HG02759 (cell line): Measurements from ENCODE around the gene KLHL29.

Experiments
- ATAC-seq: cut with Tn5 transposase; IDR thresholded peaks from one replicate; pipeline ENCODE4 v1.9.1; 2021; ENCODE audit warnings: mild to moderate bottlenecking, moderate library complexity; ENCODE audit not compliant: unreplicated experiment

Gene KLHL29

GRCh38 chr2:23526835-23527790 lies 142.1 kb downstream of the KLHL29 start:
- ATAC-seq: no peak

- ATAC-seq: no peak
Observed at GRCh38 chr2:23528171-23528570, 143.2 kb downstream of the KLHL29 start.

- ATAC-seq: no peak
Observed at GRCh38 chr2:23528690-23529089, 143.7 kb downstream of the KLHL29 start.

GRCh38 chr2:23529659-23530058 lies 144.7 kb downstream of the KLHL29 start:
- no peak for ATAC-seq

GRCh38 chr2:23530206-23530908 lies 145.4 kb downstream of the KLHL29 start:
- ATAC-seq: no peak

GRCh38 chr2:23530909-23531276 lies 145.9 kb downstream of the KLHL29 start:
- no peak for ATAC-seq

- no peak for ATAC-seq
Observed at GRCh38 chr2:23531280-23531679, 146.3 kb downstream of the KLHL29 start.

GRCh38 chr2:23531881-23532280 lies 146.9 kb downstream of the KLHL29 start:
- no peak for ATAC-seq

- ATAC-seq: peak; percentile 74
Observed at GRCh38 chr2:23532391-23533337, 147.7 kb downstream of the KLHL29 start.

GRCh38 chr2:23533338-23533695 lies 148.3 kb downstream of the KLHL29 start:
- no peak for ATAC-seq

- no peak for ATAC-seq
Observed at GRCh38 chr2:23534771-23535170, 149.8 kb downstream of the KLHL29 start.

GRCh38 chr2:23536326-23536725 lies 151.3 kb downstream of the KLHL29 start:
- no peak for ATAC-seq

GRCh38 chr2:23537991-23538390 lies 153.0 kb downstream of the KLHL29 start:
- ATAC-seq: no peak

GRCh38 chr2:23538566-23538965 lies 153.6 kb downstream of the KLHL29 start:
- no peak for ATAC-seq

GRCh38 chr2:23540804-23541360 lies 155.9 kb downstream of the KLHL29 start:
- no peak for ATAC-seq

GRCh38 chr2:23541503-23542229 lies 156.7 kb downstream of the KLHL29 start:
- ATAC-seq: no peak

GRCh38 chr2:23542230-23542789 lies 157.3 kb downstream of the KLHL29 start:
- no peak for ATAC-seq

GRCh38 chr2:23543302-23543701 lies 158.3 kb downstream of the KLHL29 start:
- ATAC-seq: no peak

GRCh38 chr2:23543728-23544127 lies 158.7 kb downstream of the KLHL29 start:
- ATAC-seq: no peak
